Stimulated activated naive CD8-positive, alpha-beta T cell treated with anti-CD3 and anti-CD28 coated beads, Interleukin-15, Interleukin-2, amounts not matched to agents 100 ng/mL and 50 ng/mL, for 24 hours (primary cell): ENCODE results near the gene PNRC2.

ENCODE experiments used
- H3K27ac Mint-ChIP-seq: one replicate; pipeline ENCODE4 v1.8.0; 2021; ENCODE audit warnings: mild to moderate bottlenecking, mixed read lengths
- H3K27me3 Mint-ChIP-seq: one replicate; pipeline ENCODE4 v1.8.0; 2021; ENCODE audit warnings: mixed read lengths
- H3K36me3 Mint-ChIP-seq: one replicate; pipeline ENCODE4 v1.8.0; 2021; ENCODE audit warnings: low read depth, mixed read lengths
- H3K4me1 Mint-ChIP-seq: one replicate; pipeline ENCODE4 v1.8.0; 2021; ENCODE audit warnings: low read depth, mixed read lengths
- H3K4me3 Mint-ChIP-seq: one replicate; pipeline ENCODE4 v1.8.0; 2021; ENCODE audit warnings: mild to moderate bottlenecking, mixed read lengths
- H3K9me3 Mint-ChIP-seq: one replicate; pipeline ENCODE4 v1.8.0; 2021; ENCODE audit warnings: mixed read lengths

PNRC2 gene, protein sequence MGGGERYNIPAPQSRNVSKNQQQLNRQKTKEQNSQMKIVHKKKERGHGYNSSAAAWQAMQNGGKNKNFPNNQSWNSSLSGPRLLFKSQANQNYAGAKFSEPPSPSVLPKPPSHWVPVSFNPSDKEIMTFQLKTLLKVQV

DNA sequence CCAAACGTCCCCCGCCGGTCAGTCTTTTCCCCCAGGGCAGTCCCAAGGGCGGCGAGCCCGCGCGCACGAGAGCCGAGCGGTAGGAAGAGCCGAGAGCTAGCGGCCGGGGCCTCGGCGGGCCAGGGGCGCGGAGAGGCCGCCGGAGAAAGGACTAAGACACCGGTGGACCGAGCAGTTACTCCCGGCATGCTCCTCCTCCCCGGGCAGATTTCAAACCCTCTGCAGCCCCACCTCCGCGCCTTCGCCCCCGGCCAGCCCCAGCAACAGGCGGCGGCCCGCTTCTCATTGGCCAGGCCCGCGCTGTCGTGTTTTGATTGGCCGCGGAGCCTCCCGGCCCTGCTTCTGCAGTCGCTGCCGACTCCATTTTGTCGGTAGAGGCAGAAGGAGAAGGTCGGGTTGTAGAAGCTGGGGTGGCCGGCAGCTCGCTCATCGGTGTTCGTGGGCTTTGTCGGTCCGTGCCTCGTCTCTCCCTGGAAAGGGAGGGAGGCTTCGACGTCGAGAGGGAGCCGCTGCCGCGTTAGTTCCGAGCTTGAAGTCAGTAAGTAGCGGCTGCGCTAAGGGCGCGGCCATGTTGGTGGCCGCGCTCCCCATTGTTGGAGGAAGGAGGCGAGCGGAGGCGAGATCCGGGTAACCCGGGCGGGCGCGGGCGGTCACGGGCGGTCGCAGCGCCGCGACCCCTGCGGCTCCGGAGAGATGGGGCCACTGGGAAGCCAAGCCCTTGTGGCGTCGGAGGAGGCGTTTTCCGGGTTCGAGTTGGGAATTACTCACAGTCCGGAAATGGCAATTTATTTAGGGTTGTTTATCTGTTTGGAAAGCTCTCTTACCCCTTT is at the start of gene PNRC2:
Gene PNRC2, plus strand, starts transcription at position 368 of the 830 bp plus-strand sequence. CDS start 1,630 bp downstream, outside the sequence.
- H3K27ac Mint-ChIP-seq, result peak within 1 kb of the TSS; percentile 100
- H3K9me3 Mint-ChIP-seq, result no peaks in the 10 kb centered on the region
- peak within 1 kb of the TSS; percentile 100 for H3K4me3 Mint-ChIP-seq
- H3K36me3 Mint-ChIP-seq, result peaks cover 46% of the 10 kb centered on the region
- H3K27me3 Mint-ChIP-seq, result no peaks in the 10 kb centered on the region
- H3K4me1 Mint-ChIP-seq, result peaks cover 69% of the 10 kb centered on the region

DNA sequence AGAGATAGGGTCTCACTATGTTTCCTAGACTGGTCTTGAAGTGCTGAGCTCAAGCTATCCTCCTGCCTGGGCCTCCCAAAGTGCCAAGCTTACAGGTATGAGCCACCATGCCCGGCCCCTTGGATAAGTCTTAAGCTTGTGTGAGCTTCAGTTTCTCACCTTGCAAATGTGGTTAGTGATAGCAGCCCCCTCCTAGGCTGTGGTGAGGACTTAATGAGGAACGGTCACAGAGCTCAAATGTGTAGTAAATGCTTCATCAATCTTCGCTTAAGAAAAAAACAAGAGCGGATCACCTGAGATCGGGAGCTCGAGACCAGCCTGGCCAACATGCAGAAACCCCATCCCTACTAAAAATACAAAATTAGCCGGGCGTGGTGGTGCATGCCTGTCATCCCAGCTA is 49.5 kb upstream of the PNRC2 start:
- Mint-ChIP-seq H3K4me1 (peaks cover 80% of the 10 kb centered on the region), H3K9me3 (no peaks in the 10 kb centered on the region), H3K4me3 (peak overlapping the region; percentile 37), H3K27ac (peak overlapping the region; percentile 76), H3K27me3 (no peaks in the 10 kb centered on the region), H3K36me3 (no peaks in the 10 kb centered on the region)

DNA sequence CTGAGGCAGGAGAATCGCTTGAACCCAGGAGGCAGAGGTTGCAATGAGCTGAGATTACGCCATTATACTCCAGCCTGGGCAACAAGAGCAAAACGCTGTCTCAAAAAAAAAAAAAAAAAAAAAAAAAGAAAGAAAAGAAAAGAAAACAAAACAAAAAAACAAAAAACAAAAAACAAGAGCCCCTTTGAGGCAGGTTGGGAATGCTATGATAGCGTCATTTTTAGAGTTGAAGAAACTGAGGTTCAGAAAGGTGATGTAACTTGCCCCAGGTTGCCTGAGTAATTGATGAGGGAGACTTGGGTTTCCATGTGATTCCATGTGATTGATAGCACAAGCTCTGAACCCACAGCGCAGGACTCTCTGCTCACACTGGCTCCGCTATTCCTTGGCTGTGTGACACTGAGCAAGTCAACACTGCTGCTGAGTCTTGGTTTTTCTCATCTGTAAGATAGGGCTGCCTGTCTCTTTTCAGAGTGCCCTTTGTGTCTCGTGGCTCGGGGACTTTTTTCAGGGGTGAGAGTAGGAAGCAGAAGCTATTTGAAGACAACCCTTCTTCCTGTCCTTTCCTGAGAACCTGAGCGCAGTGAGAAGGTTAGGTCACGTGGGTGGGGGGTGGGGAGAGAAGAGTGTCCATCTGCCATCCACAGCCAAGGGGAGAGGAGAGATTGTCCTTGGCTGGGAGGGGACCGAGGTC is 48.9 kb upstream of the PNRC2 start:
- Mint-ChIP-seq H3K36me3 (no peaks in the 10 kb centered on the region), H3K27ac (peak overlapping the region; percentile 70), H3K4me1 (peaks cover 74% of the 10 kb centered on the region), H3K4me3 (peak overlapping the region; percentile 58), H3K9me3 (no peaks in the 10 kb centered on the region), H3K27me3 (no peaks in the 10 kb centered on the region)

DNA sequence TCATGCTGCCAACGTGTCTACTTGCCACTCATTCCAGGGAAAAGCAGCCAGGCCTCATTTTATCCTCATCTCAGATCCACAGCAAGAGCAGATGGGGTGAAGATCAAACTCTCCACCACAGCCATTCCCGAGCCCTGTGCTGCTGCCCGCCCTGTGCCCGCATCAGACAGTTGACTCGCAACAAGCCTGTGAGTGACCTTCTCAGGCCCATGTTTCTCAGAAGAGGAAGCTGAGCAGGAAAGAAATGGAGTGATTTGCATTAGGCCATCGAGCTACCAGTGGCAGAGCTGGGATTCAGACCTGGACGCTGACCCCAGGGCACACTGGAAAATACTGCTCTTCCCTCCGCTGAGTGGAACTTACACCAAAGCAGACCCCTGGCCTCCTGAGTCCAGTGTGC is 47.7 kb upstream of the PNRC2 start:
- H3K27me3 Mint-ChIP-seq, result no peaks in the 10 kb centered on the region
- peaks cover 70% of the 10 kb centered on the region for H3K4me1 Mint-ChIP-seq
- H3K9me3 Mint-ChIP-seq, result no peaks in the 10 kb centered on the region
- no peaks in the 10 kb centered on the region for H3K36me3 Mint-ChIP-seq
- H3K27ac Mint-ChIP-seq, result peak overlapping the region; percentile 46
- peak overlapping the region; percentile 70 for H3K4me3 Mint-ChIP-seq

DNA sequence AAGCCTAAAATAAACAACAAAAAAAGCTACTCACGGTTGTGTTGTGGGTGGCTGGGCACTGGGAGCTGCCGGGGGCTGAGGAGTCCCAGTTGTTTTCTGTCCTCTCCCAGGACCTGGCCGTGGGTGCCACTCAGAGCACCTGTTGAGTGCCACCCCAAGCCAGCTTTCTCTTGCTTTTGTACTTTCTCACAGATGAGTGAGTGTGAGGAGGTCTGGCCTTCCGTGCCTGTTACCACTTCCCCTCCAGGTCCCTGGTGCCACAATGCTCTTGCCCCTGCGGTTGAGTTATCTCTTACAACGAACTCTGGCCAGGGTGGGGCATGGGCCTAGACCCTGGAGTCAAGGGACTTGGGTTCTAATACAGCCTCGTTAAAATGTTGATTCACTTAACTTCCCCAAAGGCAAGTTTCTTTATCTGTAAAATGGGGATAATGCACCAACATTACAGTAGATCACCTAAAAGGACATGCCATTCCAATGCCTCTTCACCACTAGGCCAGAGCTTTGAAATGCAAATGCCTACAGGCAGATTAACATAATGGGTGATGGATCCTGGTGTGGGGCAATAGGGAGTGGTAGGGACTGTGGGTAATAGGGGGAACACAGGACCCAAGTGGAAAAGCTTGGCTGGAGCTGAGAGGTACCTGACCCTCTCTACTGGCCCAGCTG is 46.3 kb upstream of the PNRC2 start, which contains the start of gene CNR2:
Gene CNR2, minus strand, starts transcription at position 151 of the 669 bp plus-strand sequence. CDS start 37,745 bp downstream, outside the sequence.
- H3K27ac Mint-ChIP-seq, result peak within 1 kb of the TSS; percentile 65
- H3K4me1 Mint-ChIP-seq, result peaks cover 63% of the 10 kb centered on the region
- H3K36me3 Mint-ChIP-seq, result no peaks in the 10 kb centered on the region
- no peaks in the 10 kb centered on the region for H3K9me3 Mint-ChIP-seq
- H3K4me3 Mint-ChIP-seq, result peak within 1 kb of the TSS; percentile 70
- H3K27me3 Mint-ChIP-seq, result no peaks in the 10 kb centered on the region

DNA sequence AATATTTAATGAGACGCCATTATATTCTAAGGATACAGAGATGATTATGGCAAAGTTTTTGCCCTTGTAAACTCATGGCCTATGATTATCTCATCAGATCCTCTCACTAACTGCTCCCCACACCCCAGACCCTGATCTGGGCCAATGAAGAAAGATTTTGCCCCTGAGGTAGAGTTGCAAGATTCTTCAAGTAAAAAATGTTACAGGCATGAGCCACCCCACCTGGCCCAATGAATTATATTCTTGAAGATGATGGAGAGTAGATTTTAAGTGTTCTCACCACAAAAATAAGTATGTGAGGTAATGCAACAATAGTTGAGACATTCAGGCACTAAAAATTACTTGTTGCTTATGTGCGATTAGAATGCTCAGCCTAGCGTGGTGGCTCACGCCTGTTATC is 44.7 kb upstream of the PNRC2 start:
- Mint-ChIP-seq H3K27ac (no peak overlapping the region), H3K4me3 (no peak overlapping the region), H3K4me1 (peaks cover 52% of the 10 kb centered on the region), H3K9me3 (no peaks in the 10 kb centered on the region), H3K27me3 (no peaks in the 10 kb centered on the region), H3K36me3 (no peaks in the 10 kb centered on the region)

DNA sequence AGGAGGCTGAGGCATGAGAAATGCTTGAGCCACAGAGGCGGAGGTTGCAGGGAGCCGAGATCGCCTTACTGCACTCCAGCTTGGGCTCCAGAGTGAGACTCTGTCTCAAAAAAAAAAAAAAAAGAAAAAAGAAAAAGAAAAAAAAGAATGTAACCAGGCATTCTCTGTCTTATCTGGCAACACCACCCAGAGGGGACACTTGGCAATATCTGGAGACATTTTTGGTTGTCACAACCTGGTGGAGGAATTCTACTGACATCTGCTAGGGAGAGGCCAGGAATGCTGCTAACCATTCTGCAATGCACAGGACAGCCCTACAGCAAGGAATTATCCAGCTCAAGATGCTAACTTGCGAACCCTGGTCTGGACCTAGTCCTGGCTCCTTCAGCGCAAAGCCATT is 44.2 kb upstream of the PNRC2 start:
- no peak overlapping the region for H3K27ac Mint-ChIP-seq
- peaks cover 49% of the 10 kb centered on the region for H3K4me1 Mint-ChIP-seq
- no peaks in the 10 kb centered on the region for H3K27me3 Mint-ChIP-seq
- H3K36me3 Mint-ChIP-seq, result no peaks in the 10 kb centered on the region
- no peak overlapping the region for H3K4me3 Mint-ChIP-seq
- no peaks in the 10 kb centered on the region for H3K9me3 Mint-ChIP-seq

DNA sequence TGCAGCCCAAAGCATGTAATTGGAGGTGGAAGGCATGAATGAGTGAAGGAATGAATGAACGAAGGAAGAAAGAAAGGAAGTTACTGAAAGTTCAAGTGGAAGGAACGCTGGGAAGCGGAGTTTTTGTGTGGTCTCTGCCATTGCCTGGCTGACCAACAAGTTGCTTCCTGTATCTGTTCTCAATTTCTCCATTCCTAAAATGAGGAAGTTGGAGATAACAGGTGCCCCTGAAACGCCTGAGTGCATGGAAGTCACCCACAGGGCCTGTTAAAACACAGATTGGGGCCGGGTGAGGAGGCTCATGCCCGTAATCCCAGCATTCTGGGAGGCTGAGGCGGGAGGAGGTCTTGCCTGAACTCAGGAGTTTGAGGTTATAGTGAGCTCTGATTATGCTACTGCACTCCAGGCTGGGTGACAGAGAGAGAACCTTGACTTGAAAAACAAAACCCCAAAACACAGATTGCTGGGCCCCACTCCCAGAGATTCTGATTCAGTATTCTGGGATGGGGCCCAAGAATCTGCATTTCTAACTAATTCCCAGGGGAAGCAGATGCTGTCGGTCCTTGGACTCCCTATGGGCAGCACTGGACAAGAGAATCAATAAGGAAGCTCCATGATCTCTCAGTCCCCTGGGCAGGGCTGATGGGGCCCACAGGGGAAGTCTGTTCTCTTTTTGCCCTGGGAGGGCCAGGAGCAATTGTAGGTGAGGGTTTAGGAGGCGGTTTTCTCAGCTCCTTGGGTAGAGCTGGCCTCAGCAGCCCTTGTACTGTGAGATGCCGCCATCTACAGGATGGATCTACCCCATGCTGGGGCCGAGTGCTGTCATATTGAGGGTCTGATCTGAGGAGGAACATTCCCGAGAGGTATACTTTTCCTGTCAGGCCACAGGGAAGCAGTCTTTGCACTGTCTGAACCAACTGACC is 43.2 kb upstream of the PNRC2 start:
- Mint-ChIP-seq H3K4me3 (no peak overlapping the region), H3K9me3 (no peaks in the 10 kb centered on the region), H3K36me3 (no peaks in the 10 kb centered on the region), H3K27me3 (no peaks in the 10 kb centered on the region), H3K4me1 (peaks cover 42% of the 10 kb centered on the region), H3K27ac (peak overlapping the region; percentile 15)

DNA sequence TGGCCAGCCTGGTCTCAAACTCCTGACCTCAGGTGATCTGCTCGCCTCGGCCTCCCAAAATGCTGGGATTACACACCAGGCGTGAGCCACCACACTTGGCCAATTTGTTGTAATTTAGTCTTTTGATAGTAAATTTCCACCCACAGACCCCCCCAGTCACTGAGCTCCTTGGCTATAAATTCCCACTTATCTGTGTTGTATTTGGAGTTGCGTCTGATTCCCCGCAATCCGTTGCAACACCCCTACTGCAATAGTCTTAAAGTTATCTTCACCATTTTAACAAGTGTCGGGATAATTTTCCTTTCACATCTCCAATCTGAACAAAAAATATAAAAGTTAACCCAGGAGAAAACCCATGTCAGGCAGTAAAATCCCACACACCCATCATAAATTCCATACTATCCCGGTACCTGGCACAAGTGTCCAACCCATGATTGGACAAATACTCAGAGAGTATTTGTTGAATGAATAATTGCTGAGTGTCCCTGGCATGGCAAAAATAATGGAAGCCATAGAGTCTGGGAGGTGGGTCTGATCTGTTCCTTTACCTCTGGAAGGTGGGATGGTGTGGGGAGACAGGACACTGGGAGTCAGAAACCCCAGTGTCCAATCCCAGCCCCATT is 37.2 kb upstream of the PNRC2 start:
- H3K27ac Mint-ChIP-seq, result no peak overlapping the region
- no peaks in the 10 kb centered on the region for H3K36me3 Mint-ChIP-seq
- no peaks in the 10 kb centered on the region for H3K27me3 Mint-ChIP-seq
- no peaks in the 10 kb centered on the region for H3K9me3 Mint-ChIP-seq
- H3K4me1 Mint-ChIP-seq, result peaks cover 10% of the 10 kb centered on the region
- H3K4me3 Mint-ChIP-seq, result no peak overlapping the region

DNA sequence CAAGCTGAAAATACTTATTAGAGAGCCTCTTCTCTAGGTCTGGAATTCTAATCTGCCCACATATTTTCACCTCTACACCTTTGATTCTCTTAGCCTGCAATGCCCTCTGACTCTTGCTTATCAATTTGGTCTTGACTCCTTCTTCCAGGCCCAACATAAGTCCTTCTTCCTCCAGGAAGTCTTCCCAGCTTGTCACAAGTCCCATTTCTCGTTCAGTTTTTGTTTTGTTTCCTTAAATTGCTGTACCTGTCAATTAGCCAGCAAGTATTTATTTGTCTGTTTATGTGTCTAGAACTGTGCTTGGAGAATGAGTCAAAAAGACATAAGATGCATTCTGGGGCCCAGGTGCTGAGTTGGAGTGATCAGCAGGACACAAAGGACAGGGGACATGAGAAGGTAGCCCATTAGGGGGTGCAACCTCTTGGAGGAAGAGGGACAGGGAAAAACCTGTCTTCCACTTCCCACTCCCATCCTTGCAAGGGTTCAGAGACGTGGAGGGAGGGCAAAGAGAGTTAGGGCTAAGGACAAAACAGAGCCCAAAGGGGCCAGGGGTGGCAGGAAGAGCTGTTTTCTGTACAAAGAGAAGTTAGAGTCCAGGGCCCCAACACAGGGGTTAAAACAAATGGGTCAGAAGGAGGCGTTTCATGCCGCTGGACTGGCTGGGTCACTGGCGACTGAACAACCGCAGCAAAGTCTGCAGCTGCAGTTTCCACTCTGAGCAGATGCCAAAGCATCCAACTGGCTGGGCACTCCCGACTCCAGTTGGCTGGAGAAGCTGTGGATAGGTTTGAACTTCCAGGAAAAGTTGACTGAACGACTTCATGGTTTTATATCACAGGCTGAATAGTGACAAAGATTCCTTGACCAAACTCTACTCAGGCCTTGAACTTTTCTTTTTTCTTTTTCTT is 35.8 kb upstream of the PNRC2 start:
- Mint-ChIP-seq H3K4me1 (peaks cover 10% of the 10 kb centered on the region), H3K27ac (no peak overlapping the region), H3K4me3 (no peak overlapping the region), H3K27me3 (no peaks in the 10 kb centered on the region), H3K36me3 (no peaks in the 10 kb centered on the region), H3K9me3 (no peaks in the 10 kb centered on the region)

DNA sequence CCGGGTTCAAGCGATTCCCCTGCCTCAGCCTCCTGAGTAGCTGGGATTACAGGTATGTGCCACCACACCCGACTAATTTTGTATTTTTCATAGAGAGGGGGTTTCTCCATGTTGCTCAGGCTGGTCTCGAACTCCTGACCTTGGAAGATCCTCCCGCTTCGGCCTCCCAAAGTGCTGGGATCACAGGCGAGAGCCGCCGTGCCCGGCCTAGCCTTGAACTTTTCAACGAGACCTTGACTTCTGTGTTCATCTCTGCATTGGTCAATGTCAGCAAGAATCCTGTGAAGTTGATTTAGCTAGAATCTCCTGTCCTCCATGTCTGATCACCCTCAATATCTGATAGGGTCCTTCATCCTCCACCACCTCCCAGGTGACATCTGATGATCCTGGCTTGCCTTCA is 35.0 kb upstream of the PNRC2 start:
- Mint-ChIP-seq H3K4me3 (no peak overlapping the region), H3K4me1 (peaks cover 10% of the 10 kb centered on the region), H3K27me3 (no peaks in the 10 kb centered on the region), H3K36me3 (no peaks in the 10 kb centered on the region), H3K9me3 (no peaks in the 10 kb centered on the region), H3K27ac (no peak overlapping the region)

DNA sequence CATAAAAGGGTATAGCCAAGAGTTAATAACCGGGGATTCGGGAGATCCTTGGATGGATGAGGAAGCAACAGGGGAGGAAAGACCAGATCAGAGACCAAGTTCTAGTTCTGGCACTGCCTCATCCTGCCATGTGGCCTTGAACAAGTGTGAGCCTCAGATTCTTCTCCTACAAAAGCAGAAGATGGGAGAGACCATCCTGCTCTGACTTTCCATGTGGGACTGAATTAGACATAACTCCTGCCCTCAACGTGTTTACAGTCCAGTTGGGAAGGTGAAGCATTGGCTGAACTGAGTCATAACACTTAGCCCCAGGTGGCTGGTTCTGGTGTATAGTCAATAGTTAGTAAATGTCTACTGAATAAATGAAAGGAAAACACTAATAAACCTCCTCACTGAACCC is 34.3 kb upstream of the PNRC2 start:
- no peak overlapping the region for H3K27ac Mint-ChIP-seq
- peaks cover 5% of the 10 kb centered on the region for H3K4me1 Mint-ChIP-seq
- H3K36me3 Mint-ChIP-seq, result no peaks in the 10 kb centered on the region
- H3K9me3 Mint-ChIP-seq, result no peaks in the 10 kb centered on the region
- H3K4me3 Mint-ChIP-seq, result no peak overlapping the region
- no peaks in the 10 kb centered on the region for H3K27me3 Mint-ChIP-seq

DNA sequence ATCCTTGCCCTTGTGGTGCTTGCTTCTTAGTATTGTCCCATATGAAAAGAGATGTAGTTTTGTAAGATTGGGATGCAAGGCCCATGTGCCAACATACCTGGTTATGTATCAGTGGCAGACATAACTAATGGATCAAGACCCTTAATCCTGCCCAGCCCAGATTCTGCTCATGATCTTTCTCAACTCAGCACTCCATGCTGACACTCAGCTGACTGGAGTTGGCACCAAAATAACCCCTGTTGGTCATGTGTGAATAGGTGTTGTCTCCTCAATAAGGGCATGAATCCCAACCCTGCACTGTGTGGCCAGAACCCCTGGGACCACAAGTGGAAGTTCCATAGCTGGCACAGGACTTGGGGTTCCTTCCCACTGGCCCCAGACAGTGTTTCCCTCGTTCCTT is 32.5 kb upstream of the PNRC2 start:
- Mint-ChIP-seq H3K27ac (no peak overlapping the region), H3K9me3 (no peaks in the 10 kb centered on the region), H3K4me3 (no peak overlapping the region), H3K36me3 (no peaks in the 10 kb centered on the region), H3K4me1 (peaks cover 3% of the 10 kb centered on the region), H3K27me3 (no peaks in the 10 kb centered on the region)
